Astrocyte of the cerebellum (primary cell): ENCODE data around the gene KLK3.

Experiments
- DNase-seq: peaks from one replicate; pipeline ENCODE4 v3.0.0-alpha.2; 2011; ENCODE audit warnings: low read depth
- H3K4me3 ChIP-seq: 2 replicates; pipeline ENCODE4 v1.5.1; 2011; ENCODE audit warnings: mild to moderate bottlenecking, low read depth, low read length, moderate library complexity
- CTCF ChIP-seq: IDR thresholded peaks from 2 replicates; pipeline ENCODE4 v1.5.1; 2012; ENCODE audit warnings: low read length, low read depth, moderate library complexity, mild to moderate bottlenecking; ENCODE audit errors: missing control alignments
- in situ Hi-C: cut with HindIII; loops from 2 replicates; pipeline ENCODE4 v1.10.0; 2017; ENCODE audit warnings: low sequenced_read_pairs

The KLK3 gene

DNA sequence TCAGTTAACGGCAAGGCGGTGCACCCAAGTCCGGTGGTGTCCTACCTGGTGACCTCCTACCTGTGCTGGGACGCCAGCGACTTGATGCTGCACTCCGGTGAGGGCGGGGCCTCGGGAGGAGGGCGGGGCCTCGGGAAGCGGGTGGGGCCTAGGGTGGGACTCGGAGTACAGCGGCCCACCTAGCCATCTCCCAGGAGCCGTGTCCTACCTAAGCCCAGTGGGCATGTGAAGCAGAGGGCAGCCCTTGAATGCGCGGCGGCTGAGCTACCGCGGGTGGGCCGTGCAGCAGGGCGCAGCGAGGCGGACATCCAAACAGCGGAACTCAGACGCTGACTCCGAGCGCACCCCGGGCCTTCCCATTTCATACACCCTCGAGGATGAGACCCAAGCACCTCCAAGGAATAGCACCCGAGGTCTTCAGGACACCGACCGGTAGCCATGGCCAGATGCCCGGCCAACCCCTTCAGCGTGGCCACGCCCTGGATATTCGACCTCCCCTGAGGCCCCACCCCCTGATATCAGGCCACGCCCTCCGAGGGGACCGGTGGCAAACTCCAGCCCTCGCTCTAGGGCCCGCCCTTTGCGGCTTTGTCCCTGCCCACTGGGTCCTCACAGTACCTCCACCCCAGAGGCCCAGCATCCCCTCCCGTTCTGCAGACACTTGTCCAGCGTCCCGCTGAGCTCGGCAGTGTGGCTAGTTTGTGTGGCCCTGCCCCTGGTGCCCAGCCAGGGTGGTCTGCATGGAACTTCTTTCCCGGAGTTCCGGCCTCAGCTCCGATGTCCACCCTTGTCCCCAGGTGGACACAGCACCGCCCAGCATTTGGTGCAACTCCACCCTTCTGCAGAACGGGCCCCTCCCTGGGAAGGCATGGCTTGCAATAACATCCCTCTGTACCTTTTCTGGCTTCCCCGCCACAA is 36.5 kb upstream of the KLK3 start:
- DNase-seq = no peak
- H3K4me3 ChIP-seq = peak overlapping the region; percentile 24
- in situ Hi-C loops = no loop called here
- no peak for TF ChIP-seq CTCF

- in situ Hi-C loops = no loop called here
- H3K4me3 ChIP-seq = no peak overlapping the region
- DNase-seq = no peak
- TF ChIP-seq CTCF = no peak
Measured at GRCh38 chr19:50818859-50819472, 35.7 kb upstream of the KLK3 start.

DNA sequence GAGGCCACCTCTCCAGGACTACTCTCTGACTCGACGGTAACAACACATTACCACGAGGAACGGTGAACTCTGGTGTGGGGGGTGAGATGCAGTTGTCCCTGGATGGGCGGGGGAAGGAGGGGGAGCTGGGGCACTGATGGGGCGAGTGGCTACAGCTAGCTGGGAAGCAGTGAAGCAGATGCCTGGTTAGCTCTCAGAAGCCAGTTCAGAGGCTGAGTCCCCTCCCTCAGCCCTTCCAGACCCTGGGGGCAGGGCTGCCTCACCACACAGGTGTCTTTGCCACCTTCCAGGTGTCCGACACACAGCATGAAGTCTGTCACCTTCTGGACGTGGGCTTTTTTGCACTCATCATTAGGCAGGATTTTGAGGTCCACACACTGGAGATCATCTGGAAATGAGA is 35.1 kb upstream of the KLK3 start:
- in situ Hi-C loops = no loop called here
- no peak overlapping the region for H3K4me3 ChIP-seq
- TF ChIP-seq CTCF = no peak
- no peak for DNase-seq

GRCh38 chr19:50820086-50820485 is 34.6 kb upstream of the KLK3 start:
- in situ Hi-C loops = no loop called here
- no peak for TF ChIP-seq CTCF
- DNase-seq = no peak
- no peak overlapping the region for H3K4me3 ChIP-seq

- in situ Hi-C loops = no loop called here
- no peak for DNase-seq
- H3K4me3 ChIP-seq = no peak overlapping the region
- TF ChIP-seq CTCF = no peak
Measured at GRCh38 chr19:50820549-50821247, 34.0 kb upstream of the KLK3 start.

DNA sequence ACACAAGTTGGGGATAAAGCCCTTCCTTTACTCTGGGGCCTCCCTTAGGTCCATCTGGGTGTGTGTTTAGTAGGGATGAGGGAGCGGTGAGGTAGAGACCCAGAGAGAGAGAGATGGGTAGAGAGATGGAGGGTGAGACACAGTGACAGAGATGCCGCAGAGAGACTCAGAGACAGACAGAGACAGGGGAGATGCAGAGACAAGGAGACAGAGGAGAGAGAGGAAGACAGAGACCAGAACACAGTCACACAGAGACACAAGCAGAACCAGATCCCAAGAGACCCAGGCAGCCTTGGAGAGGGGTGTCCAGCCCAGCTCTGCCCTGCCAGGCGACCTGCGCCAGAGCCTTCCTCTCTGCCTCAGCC is 33.5 kb upstream of the KLK3 start:
- TF ChIP-seq CTCF = no peak
- in situ Hi-C loops = no loop called here
- no peak overlapping the region for H3K4me3 ChIP-seq
- DNase-seq = no peak
